ENCODE results near the gene TARP.
"Not testable (repeated sequence)": the region's sequence is repeated elsewhere in the genome, so short reads cannot be mapped to it uniquely, and the experiment has no call there.

- not testable (repeated sequence) for TF ChIP-seq POLR2AphosphoS5 (IDR thresholded peaks at IDR 0.05; ENCODE audit: low read depth, low read length); CTCF (IDR thresholded peaks at IDR 0.05 in 2 of 3, conservative IDR thresholded peaks at IDR 0.05 in 1 of 3; ENCODE audit: borderline replicate concordance in 1 of 3, insufficient read depth in 1 of 3, low read depth in 2 of 3, low read length in 2 of 3); RAD21 (IDR thresholded peaks at IDR 0.05; ENCODE audit: low read depth); SP1 (IDR thresholded peaks at IDR 0.05; ENCODE audit: low read depth); TCF7L2 (IDR thresholded peaks at IDR 0.05; ENCODE audit: borderline replicate concordance, extremely low read depth, insufficient read depth, insufficient read length); ZNF274 (IDR thresholded peaks at IDR 0.05; ENCODE audit: low read depth, low read length); MAX (IDR thresholded peaks at IDR 0.05); ZFX (IDR thresholded peaks at IDR 0.05); JUND (IDR thresholded peaks at IDR 0.05)
- TF ChIP-seq, protein P1, sequence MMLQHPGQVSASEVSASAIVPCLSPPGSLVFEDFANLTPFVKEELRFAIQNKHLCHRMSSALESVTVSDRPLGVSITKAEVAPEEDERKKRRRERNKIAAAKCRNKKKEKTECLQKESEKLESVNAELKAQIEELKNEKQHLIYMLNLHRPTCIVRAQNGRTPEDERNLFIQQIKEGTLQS (IDR thresholded peaks at IDR 0.05) = not testable (repeated sequence)
These were observed 3.6 kb downstream of the TARP start for GRCh38 chr7:38269704-38270346.
